Fibroblast of lung (primary cell): ENCODE data around the gene RSPO1.

Experiments
- CTCF ChIP-seq, 2 donors: IDR thresholded peaks in 1 of 2; conservative IDR thresholded peaks in 1 of 2; 1 replicate in 1 of 2; 2 replicates in 1 of 2; pipeline ENCODE4 v1.5.1; 2011 to 2012; ENCODE audit warnings: low read length in 2 of 2, control low read depth in 1 of 2, inconsistent platforms in 1 of 2, low read depth in 1 of 2, mild to moderate bottlenecking in 1 of 2
- EZH2 ChIP-seq: IDR thresholded peaks from 2 replicates; pipeline ENCODE4 v1.5.1; 2012; ENCODE audit warnings: low read length, control low read depth, mild to moderate bottlenecking; ENCODE audit errors: missing control alignments

DNA sequence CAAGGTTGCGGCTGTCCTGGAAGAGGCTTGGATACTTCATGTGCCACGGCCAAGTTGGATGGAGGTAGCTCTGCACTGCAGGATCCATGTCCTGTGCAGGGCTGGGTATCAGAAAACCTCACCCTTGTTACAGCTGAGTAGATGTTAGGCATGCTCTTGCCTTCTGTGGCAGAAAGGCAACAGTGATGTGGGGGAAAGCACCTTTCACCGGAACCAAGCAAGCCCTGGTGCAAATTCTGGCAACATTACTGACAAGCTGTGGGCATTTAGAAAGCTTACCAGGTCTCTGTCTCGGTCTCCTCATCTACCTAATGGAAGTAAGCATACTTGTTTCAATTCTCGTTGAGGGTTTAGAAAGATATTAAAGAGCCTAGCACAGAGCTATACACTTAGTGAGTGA, 43.1 kb upstream of the RSPO1 start:
- TF ChIP-seq CTCF (conservative IDR thresholded peaks at IDR 0.05 in 1 of 2, IDR thresholded peaks at IDR 0.05 in 1 of 2; ENCODE audit: low read depth in 1 of 2, low read length in 2 of 2) (no peak), EZH2 (no peak)
